CD4-positive, alpha-beta T cell (primary cell): Measurements from ENCODE around the gene COL5A1. TPM values are rescaled to one million over a fixed set of nuclear protein-coding genes. Genes with fewer than 3 reads are reported as not detected.
"Not testable (repeated sequence)": the region's sequence is repeated elsewhere in the genome, so short reads cannot be mapped to it uniquely, and the experiment has no call there.

Source experiments
- ATAC-seq: fragments of 200-7000 bp; cut with Tn5 transposase; one replicate; pipeline ENCODE4 v1.10.0; 2022; ENCODE audit warnings: mild to moderate bottlenecking; ENCODE audit not compliant: poor library complexity
- CTCF ChIA-PET: fragments of 350-600 bp; sonication (Branson Sonifier 250); formaldehyde crosslinking; loops from one replicate; lab custom pipeline; 2021; ENCODE audit warnings: antibody characterized with exemption, inconsistent platforms; lab: Charles Lee
- POLR2A ChIA-PET: fragments of 350-600 bp; sonication (Branson Sonifier 250); formaldehyde crosslinking; loops from one replicate; lab custom pipeline; 2021; ENCODE audit warnings: antibody characterized with exemption, inconsistent platforms; lab: Charles Lee
- DNase-seq, 14 experiments: peaks; one replicate each; pipeline ENCODE4 v3.0.0-alpha.2; 2013 to 2020; ENCODE audit warnings: mixed read lengths in 2 of 14
- H3K27ac ChIP-seq, 2 donors: one replicate each; pipeline versions ENCODE4 v1.5.1 to v1.7.0; 2013; ENCODE audit warnings: low read length in 2 of 2, low read depth in 1 of 2, mild to moderate bottlenecking in 1 of 2
- H3K27me3 ChIP-seq, 2 experiments: 1 replicate in 1 of 2; 2 replicates in 1 of 2; pipeline versions ENCODE4 v1.6.1 to v1.7.0; 2013; ENCODE audit warnings: low read length in 2 of 2, control low read depth in 1 of 2, mild to moderate bottlenecking in 1 of 2, moderate library complexity in 1 of 2; ENCODE audit not compliant: insufficient read depth in 2 of 2, control insufficient read depth in 1 of 2
- H3K36me3 ChIP-seq: one replicate; pipeline ENCODE4 v1.6.1; 2013; ENCODE audit warnings: low read length, control low read depth; ENCODE audit not compliant: insufficient read depth
- H3K4me1 ChIP-seq: one replicate; pipeline ENCODE4 v1.6.1; 2013; ENCODE audit warnings: low read length, control low read depth; ENCODE audit not compliant: insufficient read depth
- H3K4me3 ChIP-seq: one replicate; pipeline ENCODE4 v1.5.1; 2013; ENCODE audit warnings: mild to moderate bottlenecking, low read length, moderate library complexity
- H3K9me3 ChIP-seq, 2 experiments: 1 replicate in 1 of 2; 2 replicates in 1 of 2; pipeline versions ENCODE4 v1.6.1 to v1.7.0; 2013; ENCODE audit warnings: low read length in 2 of 2, mild to moderate bottlenecking in 2 of 2, control low read depth in 1 of 2, moderate library complexity in 1 of 2; ENCODE audit not compliant: control insufficient read depth in 1 of 2, insufficient read depth in 1 of 2
- H3K27ac Mint-ChIP-seq: one replicate; pipeline ENCODE4 v1.8.0; 2020; ENCODE audit warnings: mixed read lengths
- H3K27me3 Mint-ChIP-seq: one replicate; pipeline ENCODE4 v1.8.0; 2021; ENCODE audit warnings: mixed read lengths
- H3K36me3 Mint-ChIP-seq: one replicate; pipeline ENCODE4 v1.8.0; 2021; ENCODE audit warnings: low read depth, mixed read lengths
- H3K4me1 Mint-ChIP-seq: one replicate; pipeline ENCODE4 v1.8.0; 2021; ENCODE audit warnings: low read depth, mixed read lengths
- H3K4me3 Mint-ChIP-seq: one replicate; pipeline ENCODE4 v1.8.0; 2020; ENCODE audit warnings: mild to moderate bottlenecking, mixed read lengths
- H3K9me3 Mint-ChIP-seq: one replicate; pipeline ENCODE4 v1.8.0; 2020; ENCODE audit warnings: mixed read lengths
- intact Hi-C, 2 experiments: fragments of 100-400 bp; cut with DNase I in 1 of 2; cut with micrococcal nuclease in 1 of 2; formaldehyde crosslinking; loops; one replicate each; pipeline versions ENCODE4 v1.15.1 to v1.9.0; 2023 to 2025; cut with DNase I, micrococcal nuclease
- total RNA-seq, 174 experiments: library from RNA in 2 of 174; stranded (reverse) in 2 of 174; gene quantifications; one replicate each; pipeline ENCODE4 v1.2.3 and lab custom pipeline; 2021 to 2026
- TF ChIP-seq, protein P1 (sequence below): fragments of 200-600 bp; IDR thresholded peaks from one replicate; pipeline ENCODE4 v1.8.0; 2022; ENCODE audit warnings: antibody characterized with exemption, mild to moderate bottlenecking

The COL5A1 gene
- total RNA-seq, 2 experiments from 2014 or later = 0.41 to 0.50 TPM

DNA sequence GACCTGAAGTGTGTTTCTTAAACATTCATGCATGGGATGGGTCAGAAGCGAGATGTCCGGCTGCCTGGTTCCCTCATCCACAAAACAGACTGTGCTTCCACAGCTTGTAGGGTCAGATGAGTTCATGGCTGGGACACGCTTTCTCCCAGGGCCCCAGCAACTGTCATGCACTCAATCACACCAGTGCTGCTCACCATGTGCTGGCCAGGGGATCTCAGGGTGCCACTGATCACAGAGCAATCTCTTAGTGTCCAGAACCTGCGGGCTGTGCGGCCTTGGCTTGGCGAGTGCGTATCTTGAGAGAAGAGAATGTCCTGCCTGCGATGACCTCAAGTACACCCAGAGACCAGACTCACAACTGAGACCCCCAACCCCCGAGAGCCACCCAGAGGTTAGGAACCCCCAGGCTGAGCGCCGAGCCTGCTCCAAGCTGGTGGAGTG lies 213.0 kb downstream of the COL5A1 start:
- ATAC-seq (no peak), DNase-seq (no peak)
- POLR2A ChIA-PET = no interaction called here
- Histone ChIP-seq H3K4me3 (no peak overlapping the region), H3K27ac (no peak overlapping the region), H3K27me3 (peaks cover 4 to 16% of the 10 kb centered on the region in 2 experiments), H3K36me3 (no peaks in the 10 kb centered on the region), H3K9me3 (peaks cover 0 to 35% of the 10 kb centered on the region in 2 experiments), H3K4me1 (no peaks in the 10 kb centered on the region)
- Mint-ChIP-seq H3K4me3 (no peak overlapping the region), H3K4me1 (no peaks in the 10 kb centered on the region), H3K9me3 (no peaks in the 10 kb centered on the region), H3K36me3 (no peaks in the 10 kb centered on the region), H3K27ac (no peak overlapping the region), H3K27me3 (peaks cover 26% of the 10 kb centered on the region)
- intact Hi-C loops = no loop called here
- CTCF ChIA-PET = no interaction called here
- TF ChIP-seq, protein P1, sequence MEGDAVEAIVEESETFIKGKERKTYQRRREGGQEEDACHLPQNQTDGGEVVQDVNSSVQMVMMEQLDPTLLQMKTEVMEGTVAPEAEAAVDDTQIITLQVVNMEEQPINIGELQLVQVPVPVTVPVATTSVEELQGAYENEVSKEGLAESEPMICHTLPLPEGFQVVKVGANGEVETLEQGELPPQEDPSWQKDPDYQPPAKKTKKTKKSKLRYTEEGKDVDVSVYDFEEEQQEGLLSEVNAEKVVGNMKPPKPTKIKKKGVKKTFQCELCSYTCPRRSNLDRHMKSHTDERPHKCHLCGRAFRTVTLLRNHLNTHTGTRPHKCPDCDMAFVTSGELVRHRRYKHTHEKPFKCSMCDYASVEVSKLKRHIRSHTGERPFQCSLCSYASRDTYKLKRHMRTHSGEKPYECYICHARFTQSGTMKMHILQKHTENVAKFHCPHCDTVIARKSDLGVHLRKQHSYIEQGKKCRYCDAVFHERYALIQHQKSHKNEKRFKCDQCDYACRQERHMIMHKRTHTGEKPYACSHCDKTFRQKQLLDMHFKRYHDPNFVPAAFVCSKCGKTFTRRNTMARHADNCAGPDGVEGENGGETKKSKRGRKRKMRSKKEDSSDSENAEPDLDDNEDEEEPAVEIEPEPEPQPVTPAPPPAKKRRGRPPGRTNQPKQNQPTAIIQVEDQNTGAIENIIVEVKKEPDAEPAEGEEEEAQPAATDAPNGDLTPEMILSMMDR = no peak

DNA sequence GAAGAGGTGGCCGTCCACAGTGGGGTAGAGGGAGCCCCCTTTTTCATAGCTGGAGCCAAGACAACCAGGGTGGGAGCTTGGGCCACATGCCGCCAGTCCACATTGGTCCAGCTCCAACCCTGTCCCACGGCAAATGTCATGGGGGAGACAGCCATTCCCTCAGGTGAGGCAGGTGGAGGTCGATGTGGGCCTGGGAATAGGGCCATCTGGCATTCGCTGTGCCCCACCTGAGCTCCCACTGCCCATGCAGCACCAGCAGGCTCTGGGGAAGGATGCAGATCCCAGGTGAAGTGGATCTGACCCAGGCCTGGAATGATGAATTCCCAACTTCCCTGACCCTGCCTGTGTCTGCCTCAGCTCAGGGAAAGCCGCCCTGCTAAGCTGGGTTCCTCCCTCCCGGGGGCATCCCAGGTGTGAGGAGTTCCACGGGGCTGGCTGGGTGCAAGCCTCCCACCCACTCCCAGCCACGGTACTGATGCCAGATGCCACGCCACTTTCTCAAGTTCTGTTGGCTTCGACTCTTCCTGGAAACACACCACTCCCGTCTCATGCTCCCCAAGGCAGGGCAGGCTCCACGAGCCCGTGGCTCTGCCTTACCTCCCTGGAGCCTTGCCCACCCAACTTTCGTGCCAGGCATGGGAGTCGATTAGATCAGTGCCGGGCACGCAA lies 213.8 kb downstream of the COL5A1 start:
- H3K27ac Mint-ChIP-seq = no peak overlapping the region

DNA sequence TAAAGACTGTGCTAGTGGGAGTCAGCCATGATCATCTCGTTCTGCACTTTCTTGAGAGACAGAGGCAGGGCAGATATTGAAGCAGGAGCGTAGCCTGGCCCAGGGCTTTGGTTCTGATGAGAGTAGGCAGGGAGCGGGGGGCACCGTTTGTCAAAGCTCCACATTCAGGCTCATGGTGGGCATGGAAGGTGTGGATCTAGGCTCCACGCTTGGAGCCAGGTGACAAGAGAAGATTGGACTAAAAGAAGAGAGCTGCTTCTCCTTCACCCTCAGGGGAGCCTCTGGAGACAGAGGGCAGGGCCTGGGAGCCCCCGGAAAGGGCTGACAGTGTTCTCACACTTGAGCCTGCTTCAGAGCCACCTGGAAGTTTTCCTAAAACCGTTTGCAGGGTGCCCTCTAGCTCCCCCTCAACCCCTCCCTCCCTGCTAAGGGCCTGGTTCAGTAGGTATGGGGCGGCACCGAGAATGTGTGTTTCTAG lies 214.3 kb downstream of the COL5A1 start:
- H3K27me3 Mint-ChIP-seq = peaks cover 26% of the 10 kb centered on the region
- intact Hi-C loops = no loop called here
- no peak overlapping the region for H3K4me3 ChIP-seq
- TF ChIP-seq, protein P1 = no peak
- no peak overlapping the region for H3K4me3 Mint-ChIP-seq
- H3K27me3 ChIP-seq = peaks cover 4 to 15% of the 10 kb centered on the region in 2 experiments
- POLR2A ChIA-PET = no interaction called here
- CTCF ChIA-PET = no interaction called here
- ATAC-seq (no peak), DNase-seq (no peak)
- no peak overlapping the region for H3K27ac ChIP-seq
- peaks cover 2% of the 10 kb centered on the region for H3K9me3 Mint-ChIP-seq
- no peaks in the 10 kb centered on the region for H3K4me1 Mint-ChIP-seq
- peaks cover 0 to 28% of the 10 kb centered on the region in 2 experiments for H3K9me3 ChIP-seq
- no peak overlapping the region for H3K27ac Mint-ChIP-seq
- H3K36me3 Mint-ChIP-seq = no peaks in the 10 kb centered on the region
- H3K4me1 ChIP-seq = no peaks in the 10 kb centered on the region
- H3K36me3 ChIP-seq = no peaks in the 10 kb centered on the region

More for the DNA sequence above, 213.8 kb downstream of the COL5A1 start:
- ChIA-PET POLR2A (no interaction called here), CTCF (no interaction called here)
- Histone ChIP-seq H3K27me3 (peaks cover 4 to 16% of the 10 kb centered on the region in 2 experiments), H3K4me3 (no peak overlapping the region), H3K4me1 (no peaks in the 10 kb centered on the region), H3K9me3 (peaks cover 0 to 32% of the 10 kb centered on the region in 2 experiments), H3K27ac (no peak overlapping the region), H3K36me3 (no peaks in the 10 kb centered on the region)
- DNase-seq = no peak
- peaks cover 2% of the 10 kb centered on the region for H3K9me3 Mint-ChIP-seq
- peaks cover 26% of the 10 kb centered on the region for H3K27me3 Mint-ChIP-seq
- TF ChIP-seq, protein P1 = no peak
- no peak for ATAC-seq
- no peak overlapping the region for H3K4me3 Mint-ChIP-seq
- no peaks in the 10 kb centered on the region for H3K36me3 Mint-ChIP-seq
- H3K4me1 Mint-ChIP-seq = no peaks in the 10 kb centered on the region
- intact Hi-C loops = no loop called here

DNA sequence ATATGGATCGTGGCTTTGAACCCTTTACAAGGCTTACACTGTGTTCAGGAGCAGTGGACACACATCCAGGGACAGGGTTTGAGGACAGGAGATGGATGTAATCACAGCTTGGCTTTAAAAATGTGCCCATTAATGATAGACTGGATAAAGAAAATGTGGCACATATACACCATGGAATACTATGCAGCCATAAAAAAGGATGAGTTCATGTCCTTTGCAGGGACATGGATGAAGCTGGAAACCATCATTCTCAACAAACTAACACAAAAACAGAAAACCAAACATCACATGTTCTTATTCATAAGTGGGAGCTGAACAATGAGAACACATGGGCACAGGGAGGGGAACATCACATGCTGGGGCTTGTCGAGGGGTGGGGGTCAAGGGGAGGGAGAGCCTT lies 215.8 kb downstream of the COL5A1 start:
- H3K4me1 Mint-ChIP-seq, H3K9me3 Mint-ChIP-seq, intact Hi-C loops, H3K4me3 ChIP-seq, DNase-seq, H3K27ac ChIP-seq, ATAC-seq, H3K36me3 Mint-ChIP-seq, H3K4me3 Mint-ChIP-seq, H3K27ac Mint-ChIP-seq, CTCF ChIA-PET, H3K36me3 ChIP-seq, H3K4me1 ChIP-seq, POLR2A ChIA-PET: not testable (repeated sequence)
- H3K27me3 Mint-ChIP-seq = peaks cover 26% of the 10 kb centered on the region
- H3K9me3 ChIP-seq = peaks cover 0 to 27% of the 10 kb centered on the region in 2 experiments
- peaks cover 4 to 12% of the 10 kb centered on the region in 2 experiments for H3K27me3 ChIP-seq
